HEK293 (cell line): ENCODE results near the gene OST4.

Experiments
- CTCF ChIA-PET: fragments of 350-600 bp; formaldehyde crosslinking; extraction: SDS; loops from one replicate; lab custom pipeline; 2021; ENCODE audit warnings: antibody characterized with exemption; lab: Yijun Ruan, JAX
- POLR2A ChIA-PET: fragments of 300-600 bp; formaldehyde crosslinking; extraction: SDS; loops from one replicate; lab custom pipeline; 2020; ENCODE audit warnings: antibody characterized with exemption, inconsistent platforms; lab: Yijun Ruan, JAX
- H3K27ac ChIP-seq: fragments of 200-500 bp; sonication (Bioruptor generic); 2 replicates; pipeline ENCODE4 v1.5.1; 2014; ENCODE audit warnings: low read depth, low read length, control low read depth, inconsistent platforms; ENCODE audit errors: extremely low read depth
- H3K36me3 ChIP-seq, 2 experiments: fragments of 200-500 bp in 1 of 2; sonication (Bioruptor generic) in 1 of 2; 1 replicate in 1 of 2; 2 replicates in 1 of 2; pipeline ENCODE4 v1.5.1; 2014 to 2017; ENCODE audit warnings: inconsistent platforms in 2 of 2, low read length in 2 of 2; ENCODE audit not compliant: control insufficient read depth in 2 of 2, insufficient read depth in 1 of 2
- H3K4me1 ChIP-seq: fragments of 200-500 bp; sonication (Bioruptor generic); 2 replicates; pipeline ENCODE4 v1.5.1; 2014; ENCODE audit warnings: mild to moderate bottlenecking, low read length, inconsistent platforms; ENCODE audit not compliant: control insufficient read depth, insufficient read depth
- H3K4me3 ChIP-seq: 2 replicates; pipeline ENCODE4 v1.5.1; 2011; ENCODE audit warnings: low read depth, mild to moderate bottlenecking, control low read depth, low read length, moderate library complexity
- H3K9me3 ChIP-seq: fragments of 200-500 bp; sonication (Bioruptor generic); 2 replicates; pipeline ENCODE4 v1.5.1; 2014; ENCODE audit warnings: low read depth, low read length, inconsistent platforms; ENCODE audit not compliant: control insufficient read depth, insufficient read depth
- CTCF ChIP-seq: fragments of 450-650 bp; formaldehyde crosslinking; IDR thresholded peaks from 2 replicates; pipeline ENCODE4 v1.5.1; 2016; ENCODE audit warnings: missing biosample characterization, missing genetic modification characterization
- PRDM1 ChIP-seq: fragments of 450-650 bp; formaldehyde crosslinking; IDR thresholded peaks from 2 replicates; pipeline ENCODE4; 2016; ENCODE audit warnings: missing biosample characterization, missing genetic modification characterization
- PRDM2 ChIP-seq: fragments of 450-650 bp; formaldehyde crosslinking; IDR thresholded peaks from 2 replicates; pipeline ENCODE4 v1.5.1; 2016; ENCODE audit warnings: missing biosample characterization, missing genetic modification characterization, borderline replicate concordance
- ZBTB26 ChIP-seq: fragments of 450-650 bp; formaldehyde crosslinking; optimal IDR thresholded peaks from 2 replicates; pipeline ENCODE3; 2016; ENCODE audit warnings: missing biosample characterization, mild to moderate bottlenecking, missing genetic modification characterization
- ZFP37 ChIP-seq: fragments of 450-650 bp; formaldehyde crosslinking; IDR thresholded peaks from 2 replicates; pipeline ENCODE4 v1.5.1; 2016; ENCODE audit warnings: missing biosample characterization, missing genetic modification characterization
- ZFP41 ChIP-seq: fragments of 450-650 bp; formaldehyde crosslinking; IDR thresholded peaks from 2 replicates; pipeline ENCODE4 v1.5.1; 2016; ENCODE audit warnings: missing biosample characterization, missing genetic modification characterization, borderline replicate concordance
- ZNF155 ChIP-seq: fragments of 450-650 bp; formaldehyde crosslinking; IDR thresholded peaks from 2 replicates; pipeline ENCODE4 v1.5.1; 2016; ENCODE audit warnings: missing biosample characterization, missing genetic modification characterization
- ZNF266 ChIP-seq: fragments of 450-650 bp; formaldehyde crosslinking; IDR thresholded peaks from 2 replicates; pipeline ENCODE4 v1.5.1; 2016; ENCODE audit warnings: missing biosample characterization, missing genetic modification characterization, low read depth
- ZNF398 ChIP-seq: fragments of 450-650 bp; formaldehyde crosslinking; IDR thresholded peaks from 2 replicates; pipeline ENCODE4 v1.5.1; 2017; ENCODE audit warnings: missing biosample characterization, missing genetic modification characterization
- ZNF514 ChIP-seq: fragments of 450-650 bp; formaldehyde crosslinking; IDR thresholded peaks from 2 replicates; pipeline ENCODE4 v1.5.1; 2016; ENCODE audit warnings: missing biosample characterization, missing genetic modification characterization
- ZNF518A ChIP-seq: fragments of 450-650 bp; formaldehyde crosslinking; conservative IDR thresholded peaks from 2 replicates; pipeline ENCODE4 v1.5.1; 2016; ENCODE audit warnings: low read depth, missing biosample characterization, missing genetic modification characterization
- ZNF660 ChIP-seq: fragments of 450-650 bp; IDR thresholded peaks from 2 replicates; pipeline ENCODE4 v1.5.1; 2018; ENCODE audit warnings: missing biosample characterization, mild to moderate bottlenecking, missing genetic modification characterization
- ZNF692 ChIP-seq: fragments of 450-650 bp; formaldehyde crosslinking; IDR thresholded peaks from 2 replicates; pipeline ENCODE4 v1.5.1; 2016; ENCODE audit warnings: missing biosample characterization, missing genetic modification characterization
- ZNF701 ChIP-seq: fragments of 450-650 bp; formaldehyde crosslinking; IDR thresholded peaks from 2 replicates; pipeline ENCODE4 v1.5.1; 2016; ENCODE audit warnings: missing biosample characterization, missing genetic modification characterization
- ZNF777 ChIP-seq: fragments of 450-650 bp; formaldehyde crosslinking; IDR thresholded peaks from 2 replicates; pipeline ENCODE4 v1.5.1; 2017; ENCODE audit warnings: missing biosample characterization, missing genetic modification characterization, borderline replicate concordance

OST4 gene

GRCh38 chr2:27071277-27071989, at the start of gene OST4:
Gene OST4 (minus strand): TSS chr2:27071654.
- Histone ChIP-seq H3K9me3 (no peaks in the 10 kb centered on the region), H3K4me1 (peaks cover 14% of the 10 kb centered on the region), H3K4me3 (peak within 1 kb of the TSS; percentile 90), H3K27ac (peak within 1 kb of the TSS; percentile 66; the same call in 1 of the 2 replicates), H3K36me3 (peaks cover 0 to 36% of the 10 kb centered on the region in 2 experiments; a peak in 1 of 3 replicates)
- POLR2A ChIA-PET: interaction anchor here (0.6 to 3.6 kb wide), 12 partner anchors 9 to 338 kb away, joined by 3 to 61 read pairs (median 6); partner anchors contain the start of genes AGBL5, KHK, PPM1G and PREB
- CTCF ChIA-PET: interaction anchor here (0.6 to 1.1 kb wide), 4 partner anchors 10 to 598 kb away, joined by 3 to 4 read pairs (median 3); no protein-coding TSS in a partner anchor
- TF ChIP-seq ZNF398 (tag by site-specific recombination) (no peak), ZNF155 (tag by site-specific recombination) (no peak), ZBTB26 (tag by site-specific recombination) (peak; percentile 77), ZNF777 (no peak; the same call in 1 of the 2 replicates), ZNF660 (tag by site-specific recombination) (0 out of 2 replicates have a peak, but pooled peaks have one; percentile 59), ZNF518A (0 out of 2 replicates have a peak, but pooled peaks have one; percentile 30), ZFP37 (0 out of 2 replicates have a peak, but pooled peaks have one; percentile 35), ZNF266 (no peak), CTCF (tag by site-specific recombination) (peak; percentile 76), ZNF692 (tag by site-specific recombination) (no peak), PRDM1 (0 out of 2 replicates have a peak, but pooled peaks have one; percentile 17), ZNF701 (tag by site-specific recombination) (no peak), ZFP41 (no peak), ZNF514 (no peak), PRDM2 (tag by site-specific recombination) (no peak)
